Caco-2 (cell line): ENCODE measurements around the gene SCP2. TPM values are rescaled to one million over a fixed set of nuclear protein-coding genes. Genes with fewer than 3 reads are reported as not detected.

Experiments
- BruUV-seq: library from RNA; stranded (reverse); fragments of 400-500 nt; replicated peaks from 2 replicates; lab custom pipeline; 2021; lab: Mats Ljungman, UMichigan
- CTCF ChIA-PET: fragments of 300-600 bp; sonication (Branson Sonifier 250); formaldehyde crosslinking; loops from one replicate; lab custom pipeline; 2022; ENCODE audit warnings: antibody characterized with exemption; lab: Charles Lee
- POLR2A ChIA-PET: fragments of 300-600 bp; sonication (Branson Sonifier 250); formaldehyde crosslinking; loops from one replicate; lab custom pipeline; 2022; ENCODE audit warnings: antibody characterized with exemption; lab: Charles Lee
- DNase-seq, 2 experiments: peaks; one replicate each; pipeline versions ENCODE4 v3.0.0 to v3.0.0-alpha.2; 2020 to 2022
- H3K27me3 ChIP-seq: replicated peaks from 2 replicates; pipeline ENCODE4 v1.6.0; 2011; ENCODE audit warnings: low read length; ENCODE audit not compliant: control insufficient read depth, insufficient read depth
- H3K36me3 ChIP-seq: 2 replicates; pipeline ENCODE4 v1.5.1; 2011; ENCODE audit warnings: low read length; ENCODE audit not compliant: control insufficient read depth, insufficient read depth
- H3K4me1 ChIP-seq: fragments of 250-450 bp; sonication (Bioruptor Pico); 2 replicates; pipeline ENCODE4 v1.5.1; 2020; ENCODE audit warnings: mild to moderate bottlenecking
- H3K4me3 ChIP-seq: 2 replicates; pipeline ENCODE4 v1.5.1; 2011; ENCODE audit warnings: low read depth, mild to moderate bottlenecking, control low read depth, low read length
- H3K9me3 ChIP-seq: fragments of 250-450 bp; sonication (Bioruptor Pico); 2 replicates; pipeline ENCODE4 v1.5.1; 2020; ENCODE audit warnings: mild to moderate bottlenecking, moderate library complexity
- H3K27ac Mint-ChIP-seq: one replicate; pipeline ENCODE4 v1.8.0; 2022; ENCODE audit warnings: mixed read lengths; ENCODE audit not compliant: unreplicated experiment
- H3K27me3 Mint-ChIP-seq: one replicate; pipeline ENCODE4 v1.8.0; 2022; ENCODE audit warnings: mixed read lengths; ENCODE audit not compliant: insufficient read depth, unreplicated experiment
- H3K36me3 Mint-ChIP-seq: one replicate; pipeline ENCODE4 v1.8.0; 2022; ENCODE audit warnings: mild to moderate bottlenecking, mixed read lengths; ENCODE audit not compliant: insufficient read depth, unreplicated experiment
- H3K4me1 Mint-ChIP-seq: one replicate; pipeline ENCODE4 v1.8.0; 2022; ENCODE audit warnings: low read depth, mixed read lengths; ENCODE audit not compliant: unreplicated experiment
- H3K4me3 Mint-ChIP-seq: one replicate; pipeline ENCODE4 v1.8.0; 2022; ENCODE audit warnings: mild to moderate bottlenecking, moderate library complexity, mixed read lengths; ENCODE audit not compliant: unreplicated experiment
- H3K9me3 Mint-ChIP-seq: one replicate; pipeline ENCODE4 v1.8.0; 2022; ENCODE audit warnings: mixed read lengths; ENCODE audit not compliant: unreplicated experiment
- intact Hi-C: fragments of 100-400 bp; cut with micrococcal nuclease; formaldehyde crosslinking; loops from one replicate; pipeline ENCODE4 v1.10.0; 2022; ENCODE audit not compliant: unreplicated experiment
- total RNA-seq: library from RNA; stranded (reverse); gene quantifications from 2 replicates; pipeline ENCODE4 v1.2.3, GENCODE V29; 2022
- TF ChIP-seq, protein P1 (sequence below), 2 experiments: fragments of 200-600 bp in 1 of 2; IDR thresholded peaks; 1 replicate in 1 of 2; 2 replicates in 1 of 2; pipeline versions ENCODE4 v1.5.1 to v1.8.0; 2011 to 2022; ENCODE audit warnings: antibody characterized with exemption in 1 of 2, control low read depth in 1 of 2, inconsistent platforms in 1 of 2, low read depth in 1 of 2, low read length in 1 of 2, mild to moderate bottlenecking in 1 of 2, moderate library complexity in 1 of 2; ENCODE audit not compliant: insufficient read depth in 1 of 2, severe bottlenecking in 1 of 2, unreplicated experiment in 1 of 2

Gene SCP2
- total RNA-seq, 1 experiment from 2014 or later, result 67.0 TPM

DNA sequence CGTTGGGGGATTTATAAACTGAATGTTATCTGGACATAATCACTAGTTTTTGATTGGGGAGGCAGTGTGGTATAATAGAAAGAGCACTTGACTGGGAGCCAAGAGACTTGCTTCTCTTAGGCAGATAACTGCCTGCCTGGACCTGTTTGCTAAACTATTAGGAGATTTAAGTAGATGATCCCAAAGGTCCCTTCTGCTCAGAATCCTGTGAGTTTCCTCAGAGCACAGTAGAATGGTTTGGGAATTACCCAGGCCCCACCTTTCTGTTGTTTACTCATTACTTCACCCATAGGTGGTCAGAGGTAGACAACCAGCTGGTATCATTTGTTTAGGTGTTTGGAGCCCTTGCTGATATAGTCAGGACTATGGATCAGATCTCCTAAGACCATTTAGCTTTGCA, 124.6 kb downstream of the SCP2 start:
- DNase-seq, result no peak
- ChIA-PET CTCF (no interaction called here), POLR2A (no interaction called here)
- intact Hi-C loops, result no loop called here
- no peaks in the 10 kb centered on the region for H3K36me3 ChIP-seq
- H3K27ac Mint-ChIP-seq, result no peak overlapping the region
- no peak overlapping the region for H3K4me3 Mint-ChIP-seq
- no peak overlapping the region for H3K4me3 ChIP-seq
- no peaks in the 10 kb centered on the region for H3K4me1 Mint-ChIP-seq
- TF ChIP-seq, protein P1, sequence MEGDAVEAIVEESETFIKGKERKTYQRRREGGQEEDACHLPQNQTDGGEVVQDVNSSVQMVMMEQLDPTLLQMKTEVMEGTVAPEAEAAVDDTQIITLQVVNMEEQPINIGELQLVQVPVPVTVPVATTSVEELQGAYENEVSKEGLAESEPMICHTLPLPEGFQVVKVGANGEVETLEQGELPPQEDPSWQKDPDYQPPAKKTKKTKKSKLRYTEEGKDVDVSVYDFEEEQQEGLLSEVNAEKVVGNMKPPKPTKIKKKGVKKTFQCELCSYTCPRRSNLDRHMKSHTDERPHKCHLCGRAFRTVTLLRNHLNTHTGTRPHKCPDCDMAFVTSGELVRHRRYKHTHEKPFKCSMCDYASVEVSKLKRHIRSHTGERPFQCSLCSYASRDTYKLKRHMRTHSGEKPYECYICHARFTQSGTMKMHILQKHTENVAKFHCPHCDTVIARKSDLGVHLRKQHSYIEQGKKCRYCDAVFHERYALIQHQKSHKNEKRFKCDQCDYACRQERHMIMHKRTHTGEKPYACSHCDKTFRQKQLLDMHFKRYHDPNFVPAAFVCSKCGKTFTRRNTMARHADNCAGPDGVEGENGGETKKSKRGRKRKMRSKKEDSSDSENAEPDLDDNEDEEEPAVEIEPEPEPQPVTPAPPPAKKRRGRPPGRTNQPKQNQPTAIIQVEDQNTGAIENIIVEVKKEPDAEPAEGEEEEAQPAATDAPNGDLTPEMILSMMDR (IDR thresholded peaks at IDR 0.05; ENCODE audit: insufficient read depth in 1 of 2, low read depth in 1 of 2, low read length in 1 of 2, severe bottlenecking in 1 of 2, unreplicated experiment in 1 of 2), result no peak
- no peaks in the 10 kb centered on the region for H3K9me3 Mint-ChIP-seq
- BruUV-seq, result no TSS peak
- H3K27me3 ChIP-seq, result no peaks in the 10 kb centered on the region
- H3K4me1 ChIP-seq, result no peaks in the 10 kb centered on the region
- H3K36me3 Mint-ChIP-seq, result no peaks in the 10 kb centered on the region
- no peaks in the 10 kb centered on the region for H3K27me3 Mint-ChIP-seq
- no peaks in the 10 kb centered on the region for H3K9me3 ChIP-seq

DNA sequence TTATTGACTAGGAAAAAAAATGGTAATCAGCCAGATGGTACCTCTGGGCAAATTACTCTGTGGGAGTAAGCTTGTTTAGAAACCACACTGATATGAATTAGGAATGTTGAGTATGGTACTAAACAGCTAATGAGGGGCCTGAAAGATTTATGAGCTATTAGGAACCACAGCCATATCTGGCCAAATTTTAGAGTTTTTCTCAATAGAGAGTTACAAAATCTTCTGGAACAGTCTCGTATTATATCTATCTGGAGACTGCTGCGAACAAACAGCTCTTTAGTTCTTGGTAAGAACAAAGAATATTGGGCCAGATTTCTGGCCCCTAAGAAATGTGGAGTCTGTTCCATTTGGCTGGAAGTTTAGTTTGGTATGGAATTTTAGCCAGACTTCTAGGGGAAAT, 130.1 kb downstream of the SCP2 start:
- no peak for DNase-seq
- BruUV-seq, result no TSS peak
- Mint-ChIP-seq H3K36me3 (no peaks in the 10 kb centered on the region), H3K9me3 (no peaks in the 10 kb centered on the region), H3K27me3 (peaks cover 3% of the 10 kb centered on the region), H3K27ac (no peak overlapping the region), H3K4me3 (no peak overlapping the region), H3K4me1 (no peaks in the 10 kb centered on the region)
- no peaks in the 10 kb centered on the region for H3K27me3 ChIP-seq
- no peak overlapping the region for H3K4me3 ChIP-seq
- no peaks in the 10 kb centered on the region for H3K4me1 ChIP-seq
- TF ChIP-seq, protein P1 (IDR thresholded peaks at IDR 0.05; ENCODE audit: insufficient read depth in 1 of 2, low read depth in 1 of 2, low read length in 1 of 2, severe bottlenecking in 1 of 2, unreplicated experiment in 1 of 2), result no peak
- H3K36me3 ChIP-seq, result no peaks in the 10 kb centered on the region
- intact Hi-C loops, result no loop called here
- CTCF ChIA-PET, result interaction anchor here (0.6 kb wide), 1 partner anchor 897 kb away, joined by 3 read pairs; no protein-coding TSS in a partner anchor
- POLR2A ChIA-PET, result interaction anchor here (0.7 kb wide), 1 partner anchor 34 kb away, joined by 3 read pairs; no protein-coding TSS in a partner anchor
- H3K9me3 ChIP-seq, result no peaks in the 10 kb centered on the region

DNA sequence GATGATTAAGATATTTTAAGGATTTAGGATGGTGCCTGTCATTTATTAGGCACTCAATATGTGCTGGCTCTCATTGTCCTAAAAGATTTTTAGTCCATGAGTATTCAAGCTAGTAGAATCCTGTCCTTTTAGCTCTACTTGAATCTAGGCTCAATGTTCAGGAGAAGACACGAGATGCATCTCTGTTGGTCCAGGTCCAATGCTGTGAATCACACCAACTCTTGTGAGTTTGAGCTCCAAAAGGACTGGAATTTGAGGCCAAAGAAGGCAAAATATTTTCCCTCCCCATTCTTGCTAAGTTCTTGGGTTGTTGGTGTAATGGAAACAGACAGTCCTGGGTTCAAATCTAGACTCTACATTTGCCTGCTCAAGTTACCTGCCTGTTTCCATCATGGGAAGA, 133.5 kb downstream of the SCP2 start:
- no peaks in the 10 kb centered on the region for H3K36me3 Mint-ChIP-seq
- Histone ChIP-seq H3K36me3 (no peaks in the 10 kb centered on the region), H3K9me3 (no peaks in the 10 kb centered on the region), H3K27me3 (no peaks in the 10 kb centered on the region), H3K4me3 (no peak overlapping the region), H3K4me1 (no peaks in the 10 kb centered on the region)
- H3K4me3 Mint-ChIP-seq, result no peak overlapping the region
- no peaks in the 10 kb centered on the region for H3K9me3 Mint-ChIP-seq
- no peaks in the 10 kb centered on the region for H3K4me1 Mint-ChIP-seq
- H3K27me3 Mint-ChIP-seq, result peaks cover 3% of the 10 kb centered on the region
- CTCF ChIA-PET, result no interaction called here
- POLR2A ChIA-PET, result no interaction called here
- TF ChIP-seq, protein P1 (IDR thresholded peaks at IDR 0.05; ENCODE audit: insufficient read depth in 1 of 2, low read depth in 1 of 2, low read length in 1 of 2, severe bottlenecking in 1 of 2, unreplicated experiment in 1 of 2), result no peak
- DNase-seq, result no peak
- H3K27ac Mint-ChIP-seq, result no peak overlapping the region
- no TSS peak for BruUV-seq
- intact Hi-C loops, result no loop called here
